ENCODE measurements around the gene CCDC116.
"Not testable (repeated sequence)": the region's sequence is repeated elsewhere in the genome, so short reads cannot be mapped to it uniquely, and the experiment has no call there.

CCDC116 gene

DNA sequence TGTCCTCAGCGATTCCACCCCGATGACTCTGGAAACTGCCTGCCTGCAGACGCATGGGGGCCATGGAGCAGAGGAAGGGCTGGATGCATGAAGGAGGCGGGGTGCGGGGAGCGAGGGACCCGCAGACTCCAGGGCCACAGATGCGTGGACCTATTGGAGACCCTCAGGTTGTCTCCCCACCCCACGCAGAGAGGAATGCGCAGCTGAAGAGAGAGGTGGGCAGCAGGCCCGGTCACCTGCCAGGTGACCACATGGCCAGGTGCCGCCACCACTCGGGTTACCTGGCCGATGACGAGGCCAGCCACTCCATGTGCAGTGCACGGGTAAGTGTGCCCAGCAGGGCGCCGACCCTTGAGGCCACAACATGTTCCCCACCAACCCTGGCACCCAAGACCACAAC, 371 bp downstream of the CCDC116 start:
- TF ChIP-seq, protein P1, sequence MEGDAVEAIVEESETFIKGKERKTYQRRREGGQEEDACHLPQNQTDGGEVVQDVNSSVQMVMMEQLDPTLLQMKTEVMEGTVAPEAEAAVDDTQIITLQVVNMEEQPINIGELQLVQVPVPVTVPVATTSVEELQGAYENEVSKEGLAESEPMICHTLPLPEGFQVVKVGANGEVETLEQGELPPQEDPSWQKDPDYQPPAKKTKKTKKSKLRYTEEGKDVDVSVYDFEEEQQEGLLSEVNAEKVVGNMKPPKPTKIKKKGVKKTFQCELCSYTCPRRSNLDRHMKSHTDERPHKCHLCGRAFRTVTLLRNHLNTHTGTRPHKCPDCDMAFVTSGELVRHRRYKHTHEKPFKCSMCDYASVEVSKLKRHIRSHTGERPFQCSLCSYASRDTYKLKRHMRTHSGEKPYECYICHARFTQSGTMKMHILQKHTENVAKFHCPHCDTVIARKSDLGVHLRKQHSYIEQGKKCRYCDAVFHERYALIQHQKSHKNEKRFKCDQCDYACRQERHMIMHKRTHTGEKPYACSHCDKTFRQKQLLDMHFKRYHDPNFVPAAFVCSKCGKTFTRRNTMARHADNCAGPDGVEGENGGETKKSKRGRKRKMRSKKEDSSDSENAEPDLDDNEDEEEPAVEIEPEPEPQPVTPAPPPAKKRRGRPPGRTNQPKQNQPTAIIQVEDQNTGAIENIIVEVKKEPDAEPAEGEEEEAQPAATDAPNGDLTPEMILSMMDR (IDR thresholded peaks at IDR 0.05; ENCODE audit: low read depth, low read length, missing control alignments): no peak
- DNase-seq (ENCODE audit: low read depth): no peak

DNA sequence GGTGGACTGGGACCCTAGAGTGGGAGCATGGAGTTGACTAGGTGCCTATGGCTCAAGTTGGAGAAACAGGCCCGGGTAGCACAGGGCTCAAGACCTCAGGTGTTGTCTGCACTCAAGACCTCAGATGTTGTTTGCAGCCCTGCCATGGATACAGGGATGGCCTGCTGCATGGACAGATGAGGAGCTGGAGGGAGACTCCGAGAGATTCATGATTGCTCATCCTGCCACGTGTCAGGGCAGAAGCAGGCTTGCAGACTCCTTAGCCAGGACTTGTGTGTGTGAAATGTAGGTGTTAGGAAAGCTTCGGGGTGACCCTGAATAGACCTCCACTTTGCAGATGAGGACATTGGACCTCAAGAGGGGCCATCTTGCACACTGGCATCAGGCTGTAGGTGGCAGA, 921 bp downstream of the CCDC116 start:
- no peak overlapping the region for H3K4me3 ChIP-seq (ENCODE audit: low read depth, low read length)
- DNase-seq (ENCODE audit: low read depth): no peak
- in situ Hi-C loops (cut with HindIII; ENCODE audit: low sequenced_read_pairs): no loop called here
- TF ChIP-seq, protein P1 (IDR thresholded peaks at IDR 0.05; ENCODE audit: low read depth, low read length, missing control alignments): no peak

More for the DNA sequence above, 371 bp downstream of the CCDC116 start:
- H3K4me3 ChIP-seq (ENCODE audit: low read depth, low read length): no peak overlapping the region
- in situ Hi-C loops (cut with HindIII; ENCODE audit: low sequenced_read_pairs): no loop called here

DNA sequence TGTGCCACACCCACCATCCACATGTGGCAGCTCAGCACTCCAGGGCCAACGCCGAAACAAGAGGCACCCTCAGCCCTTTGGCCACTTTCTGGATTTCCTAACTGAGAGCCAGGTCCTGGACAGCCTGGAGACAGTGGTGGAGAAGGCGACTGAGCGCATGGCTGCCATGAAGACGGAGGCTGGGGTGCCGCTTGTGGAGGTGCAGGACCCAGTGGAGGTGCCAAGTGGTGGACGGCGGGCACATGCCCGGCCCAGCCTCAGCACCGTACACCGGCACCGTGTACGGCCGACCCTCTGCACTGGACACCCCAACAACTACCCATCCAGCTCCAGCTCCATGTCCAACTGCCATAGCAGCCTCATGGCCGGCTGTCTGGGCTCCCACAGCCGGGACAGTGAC, 1.5 kb downstream of the CCDC116 start:
- DNase-seq (ENCODE audit: low read depth): no peak
- no peak overlapping the region for H3K4me3 ChIP-seq (ENCODE audit: low read depth, low read length)
- TF ChIP-seq, protein P1 (IDR thresholded peaks at IDR 0.05; ENCODE audit: low read depth, low read length, missing control alignments): no peak
- in situ Hi-C loops (cut with HindIII; ENCODE audit: low sequenced_read_pairs): no loop called here

DNA sequence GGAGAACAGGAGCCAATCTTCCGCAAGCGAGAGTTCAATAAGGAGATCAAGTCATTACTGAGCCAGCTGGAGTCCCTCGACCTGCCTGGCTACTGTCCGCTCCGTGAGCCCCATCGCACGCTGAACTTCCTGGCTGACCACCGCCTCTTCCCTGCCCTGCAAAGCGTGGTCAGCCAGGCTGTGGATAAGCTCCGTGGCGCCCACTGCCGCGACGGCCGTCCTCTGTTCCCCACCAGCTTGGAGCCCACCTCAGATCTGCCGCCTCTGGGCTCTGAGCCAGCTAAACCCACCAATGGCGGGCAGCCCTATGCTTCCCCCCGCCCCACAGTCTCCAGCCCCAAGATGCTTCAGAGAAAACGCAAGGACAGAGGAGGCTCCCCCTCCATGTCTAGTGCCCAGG, 2.3 kb downstream of the CCDC116 start:
- TF ChIP-seq, protein P1 (IDR thresholded peaks at IDR 0.05; ENCODE audit: low read depth, low read length, missing control alignments): no peak
- H3K4me3 ChIP-seq (ENCODE audit: low read depth, low read length): no peak overlapping the region
- DNase-seq (ENCODE audit: low read depth): no peak
- in situ Hi-C loops (cut with HindIII; ENCODE audit: low sequenced_read_pairs): no loop called here

DNA sequence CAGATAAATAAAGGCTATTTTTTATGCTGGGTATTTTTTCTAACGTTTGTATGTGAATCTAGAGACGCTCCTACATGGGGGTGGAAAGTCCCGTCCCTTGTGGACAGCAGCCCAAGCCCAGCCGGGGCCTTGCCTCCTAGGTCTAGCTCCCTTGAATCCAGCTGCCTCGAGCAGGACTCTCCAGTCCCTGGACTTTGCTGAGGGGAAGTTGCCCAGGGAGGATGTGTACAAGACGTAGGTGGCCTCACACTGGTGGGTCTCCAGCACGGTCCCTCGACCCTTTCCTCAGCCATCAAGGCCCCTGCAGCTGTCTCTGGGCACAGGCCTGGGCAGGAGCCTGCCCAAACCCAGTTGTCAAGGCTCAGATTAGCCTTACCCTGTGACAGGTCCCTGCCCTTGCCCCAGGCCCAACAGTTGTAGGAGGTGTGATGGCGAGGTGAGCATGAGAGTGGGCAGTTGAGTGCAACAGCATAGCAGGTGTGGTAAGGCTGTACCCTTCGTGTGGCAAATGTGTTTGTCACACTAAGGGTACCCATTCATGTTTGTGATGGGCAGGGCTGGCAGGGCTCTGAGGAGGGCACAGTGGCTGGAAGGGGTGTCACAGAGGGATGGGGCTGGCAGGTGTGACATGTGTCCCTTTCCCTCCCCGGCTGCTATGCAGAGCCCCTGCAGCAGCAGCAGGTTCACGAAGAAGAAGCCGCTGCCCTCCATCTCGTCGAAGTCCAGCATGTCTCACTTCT, 3.4 kb downstream of the CCDC116 start:
- H3K4me3 ChIP-seq (ENCODE audit: low read depth, low read length): no peak overlapping the region
- in situ Hi-C loops (cut with HindIII; ENCODE audit: low sequenced_read_pairs): no loop called here
- DNase-seq (ENCODE audit: low read depth): no peak
- TF ChIP-seq, protein P1 (IDR thresholded peaks at IDR 0.05; ENCODE audit: low read depth, low read length, missing control alignments): no peak

DNA sequence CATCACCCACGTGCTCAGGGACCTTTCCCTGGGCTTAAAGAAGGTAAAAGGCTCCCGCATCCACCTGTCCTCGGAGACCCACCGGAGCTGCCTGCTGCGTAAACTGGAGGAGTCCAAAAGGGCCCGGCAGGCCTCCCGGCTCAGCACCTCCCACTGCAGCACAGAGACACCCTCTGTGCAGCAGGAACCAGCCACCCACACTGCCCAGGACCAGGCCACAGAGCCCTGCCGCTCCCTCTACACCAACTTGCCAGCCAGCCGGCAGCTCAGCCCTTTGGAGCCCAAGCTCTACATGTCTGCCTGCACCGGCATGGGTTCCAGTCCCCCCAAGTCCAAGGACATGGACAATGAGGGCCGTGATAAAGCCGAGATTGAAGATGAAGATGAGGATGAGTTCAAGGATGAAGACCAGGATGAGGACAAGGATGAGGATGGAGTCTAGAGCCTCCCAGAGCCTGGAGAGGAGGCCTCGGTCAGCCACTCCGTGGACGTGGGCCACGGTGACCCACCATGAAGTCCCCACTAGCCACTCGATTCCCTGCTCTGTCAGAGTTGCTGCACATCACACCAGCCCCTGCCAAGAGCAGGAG, 4.2 kb downstream of the CCDC116 start:
- no peak for DNase-seq (ENCODE audit: low read depth)
- TF ChIP-seq, protein P1 (IDR thresholded peaks at IDR 0.05; ENCODE audit: low read depth, low read length, missing control alignments): no peak
- in situ Hi-C loops (cut with HindIII; ENCODE audit: low sequenced_read_pairs): no loop called here
- no peak overlapping the region for H3K4me3 ChIP-seq (ENCODE audit: low read depth, low read length)

DNA sequence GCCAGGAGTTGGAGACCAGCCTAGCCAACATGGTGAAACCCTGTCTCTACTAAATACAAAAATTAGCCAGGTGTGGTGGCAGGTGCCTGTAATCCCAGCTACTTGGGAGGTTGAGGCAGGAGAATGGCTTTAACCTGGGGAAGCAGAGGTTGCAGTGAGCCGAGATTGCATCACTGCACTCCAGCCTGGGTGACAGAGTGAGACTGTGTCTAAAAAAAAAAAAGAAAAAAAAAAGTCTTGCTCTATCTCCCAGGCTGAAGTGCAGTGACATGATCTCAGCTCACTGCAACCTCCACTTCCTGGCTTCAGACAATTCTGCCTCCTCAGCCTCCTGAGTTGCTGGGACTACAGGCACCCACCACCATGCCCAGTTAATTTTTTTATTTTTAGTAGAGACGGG, 4.9 kb downstream of the CCDC116 start:
- DNase-seq (ENCODE audit: low read depth); H3K4me3 ChIP-seq (ENCODE audit: low read depth, low read length); in situ Hi-C loops (cut with HindIII; ENCODE audit: low sequenced_read_pairs): not testable (repeated sequence)

Data from astrocyte of the cerebellum (primary cell).